ENCODE data around the gene MAP2K1. TPM values are rescaled to one million over a fixed set of nuclear protein-coding genes. Genes with fewer than 3 reads are reported as not detected.
"Not testable (repeated sequence)": the region's sequence is repeated elsewhere in the genome, so short reads cannot be mapped to it uniquely, and the experiment has no call there.

MAP2K1 gene
- polyA plus RNA-seq, 1 donor = 27.1 TPM

DNA sequence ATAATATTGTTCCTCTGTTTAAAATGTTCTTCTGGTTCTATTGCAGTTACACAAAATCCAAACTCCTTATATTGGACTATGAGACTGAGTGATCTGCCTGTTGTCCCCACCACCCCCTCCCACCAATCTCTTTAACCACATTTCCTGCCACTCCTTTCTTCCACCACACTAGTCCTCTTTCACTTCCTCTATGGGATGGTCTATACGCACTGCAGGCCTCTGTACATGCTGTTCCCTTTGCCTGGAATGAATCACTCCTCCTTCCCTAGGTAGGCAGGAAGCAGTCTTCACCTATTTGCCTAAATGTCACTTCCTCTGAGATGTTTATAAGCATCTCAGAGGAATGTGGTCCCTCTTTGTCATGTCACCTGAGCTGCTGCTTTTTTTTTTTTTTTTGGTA lies 4.0 kb downstream of the MAP2K1 start:
- H3K27ac ChIP-seq (ENCODE audit: low read length) = no peak overlapping the region
- no peaks in the 10 kb centered on the region for H3K36me3 ChIP-seq (ENCODE audit: control insufficient read depth, insufficient read depth, low read length)
- peaks cover 3% of the 10 kb centered on the region for H3K9me3 ChIP-seq (ENCODE audit: control insufficient read depth, low read depth, low read length)
- WGBS (ENCODE audit: insufficient coverage, low lambda C conversion rate) = 40% methylated on average over 1 of the region's 1 CpG
- DNase-seq = no peak
- no peaks in the 10 kb centered on the region for H3K27me3 ChIP-seq (ENCODE audit: control insufficient read depth, insufficient read depth, low read length)
- H3K4me1 ChIP-seq (ENCODE audit: control insufficient read depth, insufficient read depth, low read length) = peaks cover 11% of the 10 kb centered on the region
- no peak overlapping the region for H3K4me3 ChIP-seq (ENCODE audit: low read length)

DNA sequence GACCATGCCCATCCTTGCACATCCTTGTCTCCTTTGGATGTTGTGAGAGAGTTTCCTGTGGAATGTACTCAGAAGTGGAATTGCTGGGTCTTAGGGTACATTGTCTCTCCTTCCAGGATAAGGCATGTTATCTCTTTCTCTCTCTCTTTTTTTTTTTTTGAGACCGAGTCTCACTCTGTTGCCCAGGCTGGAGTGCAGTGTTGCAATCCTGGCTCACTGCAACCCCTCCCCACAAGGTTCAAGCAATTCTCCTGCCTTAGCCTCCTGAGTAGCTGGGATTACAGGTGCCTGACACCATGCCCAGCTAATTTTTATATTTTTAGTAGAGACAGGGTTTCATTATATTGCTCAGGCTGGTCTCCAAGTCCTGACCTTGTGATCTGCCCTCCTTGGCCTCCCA lies 6.3 kb downstream of the MAP2K1 start:
- DNase-seq; H3K36me3 ChIP-seq (ENCODE audit: control insufficient read depth, insufficient read depth, low read length); H3K27me3 ChIP-seq (ENCODE audit: control insufficient read depth, insufficient read depth, low read length); H3K4me1 ChIP-seq (ENCODE audit: control insufficient read depth, insufficient read depth, low read length); H3K9me3 ChIP-seq (ENCODE audit: control insufficient read depth, low read depth, low read length); H3K27ac ChIP-seq (ENCODE audit: low read length); H3K4me3 ChIP-seq (ENCODE audit: low read length): not testable (repeated sequence)
- no CpG with 5 or more reads among the region's 1 CpG for WGBS (ENCODE audit: insufficient coverage, low lambda C conversion rate)

DNA sequence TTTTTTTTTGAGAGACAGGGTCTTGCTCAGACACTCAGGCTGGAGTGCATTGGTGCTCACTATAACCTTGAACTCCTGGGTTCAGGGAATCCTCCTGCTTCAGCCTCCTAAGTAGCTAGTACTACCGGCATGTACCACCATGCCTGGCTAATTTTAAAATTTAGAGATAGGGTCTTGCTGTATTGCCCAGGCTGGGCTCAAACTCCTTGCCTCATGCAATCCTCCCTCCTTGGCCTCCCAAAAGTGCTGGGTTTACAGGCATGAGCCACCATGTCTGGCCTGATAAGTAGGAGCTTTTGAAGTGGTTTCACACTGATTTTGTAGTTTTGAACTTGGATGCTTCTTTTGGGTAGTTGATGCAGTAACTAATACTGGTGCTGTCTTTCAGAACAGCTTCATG lies 7.8 kb downstream of the MAP2K1 start:
- WGBS (ENCODE audit: insufficient coverage, low lambda C conversion rate) = no CpG with 5 or more reads among the region's 1 CpG

DNA sequence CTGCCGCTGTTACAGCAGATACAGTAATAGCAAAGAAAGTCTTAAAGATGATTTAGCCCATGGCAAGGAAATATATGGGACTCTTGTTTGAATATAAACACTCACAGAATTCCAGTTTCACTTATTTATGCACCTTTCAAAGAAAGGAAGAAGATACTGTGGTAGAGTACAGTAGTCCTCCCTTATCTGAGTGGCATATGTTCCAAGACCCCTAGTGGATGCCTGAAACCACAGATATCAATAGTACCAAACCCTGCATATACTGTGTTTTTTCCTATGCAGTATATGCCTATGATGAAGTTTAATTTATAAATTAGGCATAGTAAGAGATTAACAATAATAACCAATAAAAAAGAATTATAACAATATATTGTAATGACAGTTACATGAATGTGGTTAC lies 8.2 kb downstream of the MAP2K1 start:
- Histone ChIP-seq H3K27me3 (ENCODE audit: control insufficient read depth, insufficient read depth, low read length) (no peaks in the 10 kb centered on the region), H3K27ac (ENCODE audit: low read length) (no peak overlapping the region), H3K4me1 (ENCODE audit: control insufficient read depth, insufficient read depth, low read length) (no peaks in the 10 kb centered on the region), H3K36me3 (ENCODE audit: control insufficient read depth, insufficient read depth, low read length) (no peaks in the 10 kb centered on the region), H3K9me3 (ENCODE audit: control insufficient read depth, low read depth, low read length) (no peaks in the 10 kb centered on the region), H3K4me3 (ENCODE audit: low read length) (no peak overlapping the region)
- no CpG with 5 or more reads among the region's 1 CpG for WGBS (ENCODE audit: insufficient coverage, low lambda C conversion rate)
- DNase-seq = no peak

More for the DNA sequence above, 7.8 kb downstream of the MAP2K1 start:
- Histone ChIP-seq H3K4me3 (ENCODE audit: low read length) (no peak overlapping the region), H3K36me3 (ENCODE audit: control insufficient read depth, insufficient read depth, low read length) (no peaks in the 10 kb centered on the region), H3K27me3 (ENCODE audit: control insufficient read depth, insufficient read depth, low read length) (no peaks in the 10 kb centered on the region), H3K27ac (ENCODE audit: low read length) (no peak overlapping the region), H3K9me3 (ENCODE audit: control insufficient read depth, low read depth, low read length) (no peaks in the 10 kb centered on the region), H3K4me1 (ENCODE audit: control insufficient read depth, insufficient read depth, low read length) (no peaks in the 10 kb centered on the region)
- DNase-seq = no peak

DNA sequence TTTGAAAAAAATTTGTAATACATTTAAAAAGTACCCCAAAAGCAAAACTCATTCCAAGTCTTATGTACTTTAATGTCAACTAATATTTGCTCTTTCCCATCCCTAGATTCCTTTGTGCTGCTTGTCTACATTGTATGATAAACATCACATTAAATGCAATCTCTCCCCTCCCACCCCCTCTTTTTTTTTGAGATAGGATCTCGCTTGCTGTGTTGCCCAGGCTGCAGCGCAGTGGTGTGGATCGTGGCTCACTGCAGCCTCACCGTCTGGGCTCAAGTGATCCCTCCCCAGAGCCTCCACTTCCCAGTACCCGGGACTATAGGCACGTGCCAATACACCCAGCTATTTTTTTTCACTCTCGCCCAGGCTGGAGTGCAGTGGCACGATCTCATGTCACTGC lies 12.6 kb downstream of the MAP2K1 start:
- no peak overlapping the region for H3K4me3 ChIP-seq (ENCODE audit: low read length)
- H3K4me1 ChIP-seq (ENCODE audit: control insufficient read depth, insufficient read depth, low read length) = no peaks in the 10 kb centered on the region
- no peaks in the 10 kb centered on the region for H3K27me3 ChIP-seq (ENCODE audit: control insufficient read depth, insufficient read depth, low read length)
- no CpG with 5 or more reads among the region's 8 CpGs for WGBS (ENCODE audit: insufficient coverage, low lambda C conversion rate)
- H3K36me3 ChIP-seq (ENCODE audit: control insufficient read depth, insufficient read depth, low read length) = no peaks in the 10 kb centered on the region
- H3K9me3 ChIP-seq (ENCODE audit: control insufficient read depth, low read depth, low read length) = no peaks in the 10 kb centered on the region
- no peak for DNase-seq
- no peak overlapping the region for H3K27ac ChIP-seq (ENCODE audit: low read length)

DNA sequence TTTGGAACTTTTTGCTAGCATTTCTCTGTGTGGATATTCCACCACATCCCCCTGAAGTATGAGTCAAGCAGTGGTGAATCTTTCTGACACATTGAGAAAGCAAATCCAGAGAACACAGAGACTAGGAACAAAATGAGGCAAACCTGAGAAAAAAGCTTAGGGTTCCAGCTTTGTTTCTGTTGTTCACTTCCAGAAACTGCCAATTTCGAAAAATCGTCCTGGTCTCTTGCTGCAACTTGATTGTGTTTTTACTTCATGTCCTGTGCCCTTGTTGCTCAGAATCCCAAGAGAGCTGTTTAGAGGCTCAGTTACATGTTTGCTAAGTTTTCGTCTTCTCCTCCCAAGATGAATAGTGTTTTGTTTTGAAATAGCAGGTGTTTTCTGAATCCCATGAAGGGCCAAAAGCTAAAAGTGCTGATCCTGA lies 13.7 kb downstream of the MAP2K1 start:
- H3K4me3 ChIP-seq (ENCODE audit: low read length) = no peak overlapping the region
- no peaks in the 10 kb centered on the region for H3K4me1 ChIP-seq (ENCODE audit: control insufficient read depth, insufficient read depth, low read length)
- 100% methylated on average over 2 of the region's 3 CpGs for WGBS (ENCODE audit: insufficient coverage, low lambda C conversion rate)
- H3K36me3 ChIP-seq (ENCODE audit: control insufficient read depth, insufficient read depth, low read length) = no peaks in the 10 kb centered on the region
- H3K27me3 ChIP-seq (ENCODE audit: control insufficient read depth, insufficient read depth, low read length) = no peaks in the 10 kb centered on the region
- H3K27ac ChIP-seq (ENCODE audit: low read length) = no peak overlapping the region
- DNase-seq = no peak
- H3K9me3 ChIP-seq (ENCODE audit: control insufficient read depth, low read depth, low read length) = no peaks in the 10 kb centered on the region

DNA sequence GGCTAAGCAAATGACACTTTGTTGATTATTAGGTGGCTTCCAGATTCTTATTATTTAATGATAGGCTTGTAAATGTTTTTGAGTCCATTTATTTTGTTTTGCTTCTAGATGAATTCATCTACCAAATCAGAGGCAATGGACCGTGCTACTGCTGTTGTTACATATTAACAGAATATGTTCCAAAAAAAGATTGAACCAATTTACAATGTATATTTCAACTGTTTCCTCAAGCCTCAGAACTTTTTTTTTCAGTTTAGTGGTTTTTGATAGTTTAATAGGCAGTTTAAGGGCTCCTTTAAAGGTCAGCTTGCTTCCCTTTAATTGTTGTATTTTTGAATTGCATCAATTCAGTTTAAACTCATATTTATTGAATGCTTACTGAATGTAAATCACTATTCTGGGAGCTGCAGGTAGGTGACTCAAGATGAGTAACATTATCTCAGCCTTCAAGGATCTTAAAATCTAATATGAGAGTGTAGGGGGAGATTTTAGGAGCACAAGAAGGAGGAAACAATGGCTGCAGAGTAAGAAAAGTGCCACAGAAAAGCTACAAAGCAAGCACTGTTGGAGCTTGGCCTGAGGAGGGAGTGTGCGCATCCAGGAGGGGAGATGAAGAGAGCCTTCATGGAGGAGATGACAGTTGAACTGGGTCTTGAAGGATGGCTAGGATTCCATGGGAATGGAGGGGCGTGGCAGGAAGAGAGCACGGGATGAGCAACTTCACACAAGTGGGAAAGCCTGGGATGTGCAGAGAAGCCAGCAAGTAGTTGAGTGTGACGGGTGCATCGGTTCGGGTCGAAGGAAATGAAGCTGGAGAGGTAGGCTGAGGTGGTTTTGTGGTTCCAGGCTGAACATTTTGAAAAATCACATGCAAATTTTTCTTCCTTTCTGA lies 14.7 kb downstream of the MAP2K1 start:
- DNase-seq = no peak
- WGBS (ENCODE audit: insufficient coverage, low lambda C conversion rate) = 100% methylated on average over 1 of the region's 8 CpGs
- Histone ChIP-seq H3K36me3 (ENCODE audit: control insufficient read depth, insufficient read depth, low read length) (no peaks in the 10 kb centered on the region), H3K4me3 (ENCODE audit: low read length) (no peak overlapping the region), H3K4me1 (ENCODE audit: control insufficient read depth, insufficient read depth, low read length) (no peaks in the 10 kb centered on the region), H3K9me3 (ENCODE audit: control insufficient read depth, low read depth, low read length) (no peaks in the 10 kb centered on the region), H3K27ac (ENCODE audit: low read length) (no peak overlapping the region), H3K27me3 (ENCODE audit: control insufficient read depth, insufficient read depth, low read length) (no peaks in the 10 kb centered on the region)

DNA sequence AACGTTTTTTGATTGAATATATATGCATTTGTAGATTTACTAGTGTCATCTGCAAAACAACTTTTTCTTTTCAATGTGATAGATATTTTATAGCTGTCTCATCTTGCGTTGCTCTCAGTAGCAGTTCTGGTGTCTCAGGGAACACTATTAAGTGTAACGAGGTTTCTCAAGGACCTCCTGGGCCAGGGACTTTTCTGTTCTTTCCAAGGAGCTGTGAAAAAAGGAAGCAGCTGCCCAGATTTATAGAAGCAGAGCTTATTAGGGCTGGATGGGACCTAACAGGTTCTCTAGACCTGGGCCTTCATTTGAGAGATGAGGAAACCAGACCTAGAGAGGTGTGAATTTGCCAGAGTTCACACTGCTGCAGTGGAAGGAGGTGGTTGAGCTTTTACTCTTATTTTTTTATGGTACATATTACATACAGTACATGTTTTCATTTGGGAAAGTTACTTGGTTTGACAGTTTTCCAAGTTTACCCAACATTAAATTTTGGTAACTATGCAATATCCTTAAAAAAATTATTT lies 16.1 kb downstream of the MAP2K1 start:
- no peak for DNase-seq
- H3K4me1 ChIP-seq (ENCODE audit: control insufficient read depth, insufficient read depth, low read length) = no peaks in the 10 kb centered on the region
- 86% methylated on average over 1 of the region's 3 CpGs for WGBS (ENCODE audit: insufficient coverage, low lambda C conversion rate)

DNA sequence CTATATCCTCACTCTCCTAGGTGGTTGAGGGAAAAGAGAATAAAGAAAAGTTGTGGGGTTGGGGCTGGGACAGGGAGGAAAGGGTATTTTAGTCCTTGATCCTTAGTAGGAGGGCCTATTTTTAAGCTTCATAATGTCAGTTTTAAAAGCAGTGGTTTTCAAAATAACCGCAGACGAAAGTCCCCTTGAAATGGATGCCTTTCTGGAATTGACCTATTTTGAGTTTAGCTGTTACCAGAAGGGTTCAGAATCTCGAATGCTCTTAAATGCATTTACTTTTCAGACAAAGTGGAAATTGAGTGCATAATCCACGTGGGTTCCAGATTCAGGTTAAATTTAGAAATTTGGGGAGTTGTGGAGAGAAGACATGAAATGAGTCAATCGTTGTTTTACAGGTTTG lies 16.6 kb downstream of the MAP2K1 start:
- Histone ChIP-seq H3K4me3 (ENCODE audit: low read length) (no peak overlapping the region), H3K36me3 (ENCODE audit: control insufficient read depth, insufficient read depth, low read length) (no peaks in the 10 kb centered on the region), H3K27ac (ENCODE audit: low read length) (no peak overlapping the region), H3K9me3 (ENCODE audit: control insufficient read depth, low read depth, low read length) (no peaks in the 10 kb centered on the region), H3K4me1 (ENCODE audit: control insufficient read depth, insufficient read depth, low read length) (no peaks in the 10 kb centered on the region), H3K27me3 (ENCODE audit: control insufficient read depth, insufficient read depth, low read length) (no peaks in the 10 kb centered on the region)
- WGBS (ENCODE audit: insufficient coverage, low lambda C conversion rate) = 100% methylated on average over 1 of the region's 5 CpGs
- no peak for DNase-seq

More for the DNA sequence above, 16.1 kb downstream of the MAP2K1 start:
- no peaks in the 10 kb centered on the region for H3K9me3 ChIP-seq (ENCODE audit: control insufficient read depth, low read depth, low read length)
- H3K27me3 ChIP-seq (ENCODE audit: control insufficient read depth, insufficient read depth, low read length) = no peaks in the 10 kb centered on the region
- H3K27ac ChIP-seq (ENCODE audit: low read length) = no peak overlapping the region
- no peaks in the 10 kb centered on the region for H3K36me3 ChIP-seq (ENCODE audit: control insufficient read depth, insufficient read depth, low read length)
- no peak overlapping the region for H3K4me3 ChIP-seq (ENCODE audit: low read length)

DNA sequence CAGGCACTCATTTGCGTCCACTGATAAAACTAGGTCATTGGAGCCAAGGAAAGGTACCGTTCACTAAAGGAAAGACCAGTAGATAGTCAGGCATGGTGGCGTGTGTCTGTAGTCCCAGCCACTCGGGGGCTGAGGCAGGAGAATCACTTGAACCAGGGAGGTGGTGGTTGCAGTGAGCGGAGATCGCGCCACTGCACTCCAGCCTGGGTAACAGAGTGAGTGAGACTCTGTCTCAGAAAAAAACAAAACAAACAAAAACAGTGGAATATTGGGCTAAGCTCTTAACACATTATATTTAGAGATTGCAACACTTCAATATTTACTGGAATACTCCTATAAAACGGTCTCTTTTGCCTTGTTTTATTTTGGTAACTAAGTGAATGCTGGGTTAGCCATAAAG lies 17.4 kb downstream of the MAP2K1 start:
- Histone ChIP-seq H3K27ac (ENCODE audit: low read length) (no peak overlapping the region), H3K4me3 (ENCODE audit: low read length) (no peak overlapping the region), H3K27me3 (ENCODE audit: control insufficient read depth, insufficient read depth, low read length) (no peaks in the 10 kb centered on the region), H3K36me3 (ENCODE audit: control insufficient read depth, insufficient read depth, low read length) (no peaks in the 10 kb centered on the region), H3K9me3 (ENCODE audit: control insufficient read depth, low read depth, low read length) (no peaks in the 10 kb centered on the region), H3K4me1 (ENCODE audit: control insufficient read depth, insufficient read depth, low read length) (no peaks in the 10 kb centered on the region)
- DNase-seq = no peak
- WGBS (ENCODE audit: insufficient coverage, low lambda C conversion rate) = 100% methylated on average over 1 of the region's 8 CpGs

DNA sequence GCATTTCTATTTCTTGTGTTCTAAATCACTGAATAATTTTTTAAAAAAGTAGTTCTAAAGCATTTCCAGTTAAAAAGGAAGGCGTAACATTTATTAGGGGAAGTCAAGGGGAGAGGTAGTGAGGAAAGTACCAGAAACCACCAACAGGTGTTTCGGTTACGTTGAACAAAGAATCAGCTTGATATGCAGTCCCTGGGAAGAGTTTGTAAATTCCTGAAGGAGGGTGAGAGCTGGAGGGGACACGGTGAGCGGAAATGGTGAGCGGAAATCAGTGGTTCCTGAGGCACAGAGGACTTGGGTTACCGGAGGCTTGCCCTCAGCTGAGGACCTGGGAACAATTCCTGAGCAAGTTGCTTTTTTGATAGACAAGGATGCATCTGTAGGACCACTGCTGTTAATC lies 17.8 kb downstream of the MAP2K1 start:
- Histone ChIP-seq H3K9me3 (ENCODE audit: control insufficient read depth, low read depth, low read length) (no peaks in the 10 kb centered on the region), H3K36me3 (ENCODE audit: control insufficient read depth, insufficient read depth, low read length) (no peaks in the 10 kb centered on the region), H3K4me3 (ENCODE audit: low read length) (no peak overlapping the region), H3K27me3 (ENCODE audit: control insufficient read depth, insufficient read depth, low read length) (no peaks in the 10 kb centered on the region), H3K4me1 (ENCODE audit: control insufficient read depth, insufficient read depth, low read length) (no peaks in the 10 kb centered on the region), H3K27ac (ENCODE audit: low read length) (no peak overlapping the region)
- no peak for DNase-seq
- WGBS (ENCODE audit: insufficient coverage, low lambda C conversion rate) = 87% methylated on average over 6 of the region's 7 CpGs
